Vagina (tissue), 2 donors: Measurements from ENCODE around the gene FADS3.

Experiments
- CTCF ChIP-seq, 3 experiments: fragments of 450-650 bp in 2 of 3; fragments of 200-600 bp in 1 of 3; sonication (generic) in 1 of 3; IDR thresholded peaks; one replicate each; pipeline ENCODE4 v1.5.1; 2017 to 2019; ENCODE audit warnings: antibody characterized with exemption in 3 of 3, mild to moderate bottlenecking in 2 of 3, moderate library complexity in 2 of 3
- POLR2A ChIP-seq, 2 donors: fragments of 450-650 bp; IDR thresholded peaks; one replicate each; pipeline ENCODE4 v1.6.1; 2017; ENCODE audit warnings: antibody characterized with exemption in 2 of 2, mild to moderate bottlenecking in 2 of 2, moderate library complexity in 2 of 2
- POLR2AphosphoS5 ChIP-seq, 2 donors: sonication (generic); formaldehyde crosslinking; IDR thresholded peaks; one replicate each; pipeline ENCODE4 v1.9.0; 2017; ENCODE audit warnings: antibody characterized with exemption in 2 of 2, mild to moderate bottlenecking in 2 of 2, low read depth in 1 of 2; ENCODE audit not compliant: insufficient read depth in 1 of 2

GRCh38 chr11:61904539-61905048 lies 13.2 kb upstream of the FADS3 start:
- TF ChIP-seq POLR2A (IDR thresholded peaks at IDR 0.05) (no peak), POLR2AphosphoS5 (IDR thresholded peaks at IDR 0.05; ENCODE audit: insufficient read depth in 1 of 2, low read depth in 1 of 2) (no peak), CTCF (IDR thresholded peaks at IDR 0.05) (no peak)
